Breast epithelium (tissue), 3 donors: ENCODE data around the gene DHRS13.

ENCODE experiments used
- CTCF ChIP-seq, 3 donors: fragments of 450-650 bp; IDR thresholded peaks; one replicate each; pipeline ENCODE4 v1.5.1; 2016 to 2017; ENCODE audit warnings: antibody characterized with exemption in 3 of 3, mild to moderate bottlenecking in 3 of 3, moderate library complexity in 3 of 3
- POLR2A ChIP-seq: fragments of 450-650 bp; IDR thresholded peaks from one replicate; pipeline ENCODE4 v1.6.1; 2016; ENCODE audit warnings: antibody characterized with exemption, mild to moderate bottlenecking, moderate library complexity

GRCh38 chr17:28928061-28928460 lies 25.2 kb upstream of the DHRS13 start:
- TF ChIP-seq CTCF (IDR thresholded peaks at IDR 0.05) (no peak), POLR2A (no peak)
